HK-2 (cell line): Measurements from ENCODE around the gene TRAF2.

ENCODE experiments used
- DNase-seq: peaks from one replicate; pipeline ENCODE4 v3.0.0-alpha.2; 2018; ENCODE audit not compliant: unreplicated experiment

TRAF2 gene

GRCh38 chr9:136962163-136962562 lies 75.8 kb downstream of the TRAF2 start:
- DNase-seq, result no peak

- no peak for DNase-seq
Measured at GRCh38 chr9:136962701-136963248, 76.5 kb downstream of the TRAF2 start.

GRCh38 chr9:136963341-136963740 lies 77.0 kb downstream of the TRAF2 start:
- no peak for DNase-seq

- DNase-seq, result no peak
Measured at GRCh38 chr9:136963751-136964150, 77.4 kb downstream of the TRAF2 start.

GRCh38 chr9:136964171-136964689 lies 77.9 kb downstream of the TRAF2 start:
- DNase-seq, result no peak

- no peak for DNase-seq
Measured at GRCh38 chr9:136964833-136965422, 78.6 kb downstream of the TRAF2 start.

- DNase-seq, result no peak
Measured at GRCh38 chr9:136965771-136966484, 79.6 kb downstream of the TRAF2 start.

- no peak for DNase-seq
Measured at GRCh38 chr9:136968333-136969127, 82.2 kb downstream of the TRAF2 start.

GRCh38 chr9:136969150-136969549 lies 82.8 kb downstream of the TRAF2 start:
- no peak for DNase-seq

- DNase-seq, result no peak
Measured at GRCh38 chr9:136969774-136970173, 83.5 kb downstream of the TRAF2 start.

- DNase-seq, result no peak
Measured at GRCh38 chr9:136970361-136970760, 84.0 kb downstream of the TRAF2 start.

GRCh38 chr9:136971746-136972145 lies 85.4 kb downstream of the TRAF2 start:
- no peak for DNase-seq

- no peak for DNase-seq
Measured at GRCh38 chr9:136972335-136972734, 86.0 kb downstream of the TRAF2 start.

- no peak for DNase-seq
Measured at GRCh38 chr9:136972743-136973142, 86.4 kb downstream of the TRAF2 start.

GRCh38 chr9:136973618-136974617 lies 87.6 kb downstream of the TRAF2 start:
- DNase-seq, result no peak

- no peak for DNase-seq
Measured at GRCh38 chr9:136974817-136975535, 88.7 kb downstream of the TRAF2 start.

GRCh38 chr9:136975644-136976043 lies 89.3 kb downstream of the TRAF2 start:
- no peak for DNase-seq
